Panc1 (cell line): ENCODE data around the gene APMAP. TPM values are rescaled to one million over a fixed set of nuclear protein-coding genes. Genes with fewer than 3 reads are reported as not detected.

Experiments
- ATAC-seq: fragments of 200-7000 bp; cut with Tn5 transposase; 2 replicates; pipeline ENCODE4 v1.9.1; 2020; ENCODE audit warnings: mild to moderate bottlenecking, moderate library complexity
- BruUV-seq: library from RNA; stranded (reverse); fragments of 400-500 nt; replicated peaks from 2 replicates; lab custom pipeline; 2021; lab: Mats Ljungman, UMichigan
- CTCF ChIA-PET: fragments of 300-600 bp; sonication (Branson Sonifier 250); formaldehyde crosslinking; loops from one replicate; lab custom pipeline; 2022; ENCODE audit warnings: antibody characterized with exemption; lab: Charles Lee
- POLR2A ChIA-PET: fragments of 300-600 bp; sonication (Branson Sonifier 250); formaldehyde crosslinking; loops from one replicate; lab custom pipeline; 2022; ENCODE audit warnings: antibody characterized with exemption; lab: Charles Lee
- DNase-seq: peaks from one replicate; pipeline ENCODE4 v3.0.0-alpha.2; 2010; ENCODE audit warnings: low read depth, low spot score
- H3K27ac ChIP-seq: 2 replicates; pipeline ENCODE4 v1.5.1; 2011; ENCODE audit warnings: mild to moderate bottlenecking, low read length, inconsistent platforms
- H3K27me3 ChIP-seq: fragments of 200-500 bp; sonication (Bioruptor generic); 2 replicates; pipeline ENCODE4 v1.6.0; 2014; ENCODE audit warnings: low read length, inconsistent platforms; ENCODE audit not compliant: control insufficient read depth, insufficient read depth
- H3K36me3 ChIP-seq: fragments of 200-500 bp; sonication (Bioruptor generic); 2 replicates; pipeline ENCODE4 v1.5.1; 2014; ENCODE audit warnings: inconsistent platforms, mild to moderate bottlenecking, low read length, moderate library complexity; ENCODE audit not compliant: control insufficient read depth, insufficient read depth
- H3K4me1 ChIP-seq: 2 replicates; pipeline ENCODE4 v1.5.1; 2011; ENCODE audit warnings: inconsistent platforms, mild to moderate bottlenecking, low read length, moderate library complexity; ENCODE audit not compliant: control insufficient read depth, insufficient read depth
- H3K4me3 ChIP-seq, 2 experiments: 2 replicates each; pipeline ENCODE4 v1.5.1; 2011 to 2012; ENCODE audit warnings: low read depth in 2 of 2, low read length in 2 of 2, mild to moderate bottlenecking in 2 of 2, inconsistent platforms in 1 of 2, moderate library complexity in 1 of 2
- H3K9me3 ChIP-seq: fragments of 200-500 bp; sonication (Bioruptor generic); 2 replicates; pipeline ENCODE4 v1.5.1; 2014; ENCODE audit warnings: low read depth, mild to moderate bottlenecking, inconsistent platforms, low read length, moderate library complexity; ENCODE audit not compliant: control insufficient read depth, insufficient read depth
- POLR2AphosphoS5 ChIP-seq: IDR thresholded peaks from 2 replicates; pipeline ENCODE4 v1.6.1; 2012; ENCODE audit warnings: mild to moderate bottlenecking, low read depth, low read length, moderate library complexity
- SIN3A ChIP-seq: IDR thresholded peaks from 2 replicates; pipeline ENCODE4 v1.6.1; 2012; ENCODE audit warnings: low read depth, mild to moderate bottlenecking, low read length, moderate library complexity, borderline replicate concordance; ENCODE audit not compliant: insufficient read depth
- TCF7L2 ChIP-seq: IDR thresholded peaks from 2 replicates; pipeline ENCODE4 v1.6.1; 2011; ENCODE audit warnings: mild to moderate bottlenecking, low read depth, low read length, inconsistent platforms
- in situ Hi-C: cut with HindIII; loops from 2 replicates; pipeline ENCODE4 v1.10.0; 2016; ENCODE audit warnings: low sequenced_read_pairs, low pct_unique_long_range_greater_than_20kb
- intact Hi-C: fragments of 100-400 bp; cut with micrococcal nuclease; formaldehyde crosslinking; loops from one replicate; pipeline ENCODE4 v1.10.0; 2022; ENCODE audit not compliant: unreplicated experiment
- total RNA-seq: library from RNA; stranded (reverse); gene quantifications from one replicate; pipeline ENCODE4 v1.2.1, GENCODE V29; 2021; ENCODE audit not compliant: unreplicated experiment
- TF ChIP-seq, protein P1 (sequence below): fragments of 450-650 bp; IDR thresholded peaks from 2 replicates; pipeline ENCODE4 v1.5.1; 2017; ENCODE audit warnings: mild to moderate bottlenecking
- TF ChIP-seq, protein P2 (sequence below), 2 experiments: IDR thresholded peaks; 2 replicates each; pipeline ENCODE4 v1.6.1; 2011 to 2012; ENCODE audit warnings: low read depth in 2 of 2, control low read depth in 1 of 2, low read length in 1 of 2, mild to moderate bottlenecking in 1 of 2, moderate library complexity in 1 of 2; ENCODE audit not compliant: insufficient read depth in 1 of 2

Gene APMAP
- total RNA-seq, 1 experiment from 2014 or later = 165 TPM

DNA sequence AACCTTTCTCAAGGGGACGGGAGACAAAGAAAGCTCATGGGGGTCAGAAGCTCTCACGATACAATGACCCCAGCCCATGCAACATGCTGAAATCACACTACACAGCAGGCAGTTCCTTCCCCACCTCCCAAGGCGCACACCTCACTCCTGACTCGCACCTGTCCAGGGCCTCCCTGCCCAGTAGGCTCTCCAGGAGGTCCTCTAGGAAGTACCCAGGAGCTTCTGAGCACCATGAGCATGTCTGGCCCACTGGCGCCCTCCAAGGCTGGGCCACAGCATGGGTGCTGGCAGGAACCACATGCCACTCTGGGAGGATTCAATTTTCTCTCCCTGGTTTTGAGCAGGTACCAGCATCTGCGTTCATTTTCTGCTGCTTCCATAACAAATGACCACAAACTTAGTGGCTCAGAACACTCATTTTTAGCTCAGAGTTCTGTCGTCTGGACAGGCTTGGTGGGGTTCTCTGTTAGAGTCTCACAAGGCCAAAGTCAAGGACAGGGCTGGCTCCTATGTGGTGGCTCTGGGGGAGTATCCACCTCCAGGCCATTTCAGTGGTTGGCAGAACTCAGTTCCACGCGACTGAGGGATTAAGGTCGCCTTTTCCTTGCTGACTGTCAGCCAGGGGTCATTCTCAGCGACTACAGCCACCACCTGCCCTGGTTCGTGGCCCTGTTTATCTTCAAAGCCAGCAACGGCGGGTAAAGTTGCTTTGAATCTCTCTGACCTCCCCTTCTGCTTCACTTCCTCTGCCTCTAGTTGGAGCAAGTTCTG lies 32.7 kb upstream of the APMAP start:
- CTCF ChIA-PET = interaction anchor here (0.5 kb wide), 1 partner anchor 28 kb away, joined by 5 read pairs; no protein-coding TSS in a partner anchor
- DNase-seq (no peak), ATAC-seq (no peak)
- no peaks in the 10 kb centered on the region for H3K9me3 ChIP-seq
- no peaks in the 10 kb centered on the region for H3K36me3 ChIP-seq
- in situ Hi-C loops = no loop called here
- H3K27ac ChIP-seq = no peak overlapping the region
- POLR2A ChIA-PET = no interaction called here
- H3K27me3 ChIP-seq = no peaks in the 10 kb centered on the region
- H3K4me1 ChIP-seq = no peaks in the 10 kb centered on the region
- TF ChIP-seq TCF7L2 (no peak), POLR2AphosphoS5 (no peak), SIN3A (no peak)
- TF ChIP-seq, protein P1, sequence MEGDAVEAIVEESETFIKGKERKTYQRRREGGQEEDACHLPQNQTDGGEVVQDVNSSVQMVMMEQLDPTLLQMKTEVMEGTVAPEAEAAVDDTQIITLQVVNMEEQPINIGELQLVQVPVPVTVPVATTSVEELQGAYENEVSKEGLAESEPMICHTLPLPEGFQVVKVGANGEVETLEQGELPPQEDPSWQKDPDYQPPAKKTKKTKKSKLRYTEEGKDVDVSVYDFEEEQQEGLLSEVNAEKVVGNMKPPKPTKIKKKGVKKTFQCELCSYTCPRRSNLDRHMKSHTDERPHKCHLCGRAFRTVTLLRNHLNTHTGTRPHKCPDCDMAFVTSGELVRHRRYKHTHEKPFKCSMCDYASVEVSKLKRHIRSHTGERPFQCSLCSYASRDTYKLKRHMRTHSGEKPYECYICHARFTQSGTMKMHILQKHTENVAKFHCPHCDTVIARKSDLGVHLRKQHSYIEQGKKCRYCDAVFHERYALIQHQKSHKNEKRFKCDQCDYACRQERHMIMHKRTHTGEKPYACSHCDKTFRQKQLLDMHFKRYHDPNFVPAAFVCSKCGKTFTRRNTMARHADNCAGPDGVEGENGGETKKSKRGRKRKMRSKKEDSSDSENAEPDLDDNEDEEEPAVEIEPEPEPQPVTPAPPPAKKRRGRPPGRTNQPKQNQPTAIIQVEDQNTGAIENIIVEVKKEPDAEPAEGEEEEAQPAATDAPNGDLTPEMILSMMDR = no peak
- TF ChIP-seq, protein P2, sequence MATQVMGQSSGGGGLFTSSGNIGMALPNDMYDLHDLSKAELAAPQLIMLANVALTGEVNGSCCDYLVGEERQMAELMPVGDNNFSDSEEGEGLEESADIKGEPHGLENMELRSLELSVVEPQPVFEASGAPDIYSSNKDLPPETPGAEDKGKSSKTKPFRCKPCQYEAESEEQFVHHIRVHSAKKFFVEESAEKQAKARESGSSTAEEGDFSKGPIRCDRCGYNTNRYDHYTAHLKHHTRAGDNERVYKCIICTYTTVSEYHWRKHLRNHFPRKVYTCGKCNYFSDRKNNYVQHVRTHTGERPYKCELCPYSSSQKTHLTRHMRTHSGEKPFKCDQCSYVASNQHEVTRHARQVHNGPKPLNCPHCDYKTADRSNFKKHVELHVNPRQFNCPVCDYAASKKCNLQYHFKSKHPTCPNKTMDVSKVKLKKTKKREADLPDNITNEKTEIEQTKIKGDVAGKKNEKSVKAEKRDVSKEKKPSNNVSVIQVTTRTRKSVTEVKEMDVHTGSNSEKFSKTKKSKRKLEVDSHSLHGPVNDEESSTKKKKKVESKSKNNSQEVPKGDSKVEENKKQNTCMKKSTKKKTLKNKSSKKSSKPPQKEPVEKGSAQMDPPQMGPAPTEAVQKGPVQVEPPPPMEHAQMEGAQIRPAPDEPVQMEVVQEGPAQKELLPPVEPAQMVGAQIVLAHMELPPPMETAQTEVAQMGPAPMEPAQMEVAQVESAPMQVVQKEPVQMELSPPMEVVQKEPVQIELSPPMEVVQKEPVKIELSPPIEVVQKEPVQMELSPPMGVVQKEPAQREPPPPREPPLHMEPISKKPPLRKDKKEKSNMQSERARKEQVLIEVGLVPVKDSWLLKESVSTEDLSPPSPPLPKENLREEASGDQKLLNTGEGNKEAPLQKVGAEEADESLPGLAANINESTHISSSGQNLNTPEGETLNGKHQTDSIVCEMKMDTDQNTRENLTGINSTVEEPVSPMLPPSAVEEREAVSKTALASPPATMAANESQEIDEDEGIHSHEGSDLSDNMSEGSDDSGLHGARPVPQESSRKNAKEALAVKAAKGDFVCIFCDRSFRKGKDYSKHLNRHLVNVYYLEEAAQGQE (IDR thresholded peaks at IDR 0.05; ENCODE audit: insufficient read depth in 1 of 2, low read depth in 2 of 2, low read length in 1 of 2) = no peak
- intact Hi-C loops = no loop called here
- H3K4me3 ChIP-seq = no peak overlapping the region
- no TSS peak for BruUV-seq

DNA sequence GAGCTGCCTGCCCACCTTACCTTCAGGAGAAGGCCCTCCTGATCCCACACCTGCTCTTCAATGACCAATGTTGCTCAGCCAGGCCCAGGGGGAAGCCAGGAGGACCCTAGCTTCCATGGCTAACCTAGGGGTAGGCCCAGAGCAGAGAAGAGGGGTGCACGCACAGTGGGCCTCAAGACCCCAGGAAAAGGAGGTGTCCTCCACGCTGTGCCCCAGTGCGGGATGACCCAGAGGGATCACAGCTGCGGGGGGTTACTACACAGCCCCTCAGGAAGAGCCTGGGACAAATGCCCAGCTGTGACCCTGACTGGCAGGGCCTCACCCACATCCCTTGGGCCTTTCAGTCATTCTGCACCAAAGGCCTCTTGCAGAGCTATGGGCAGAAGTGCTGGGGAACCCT lies 31.6 kb upstream of the APMAP start:
- intact Hi-C loops = no loop called here
- TF ChIP-seq TCF7L2 (no peak), POLR2AphosphoS5 (no peak), SIN3A (no peak)
- TF ChIP-seq, protein P2 (IDR thresholded peaks at IDR 0.05; ENCODE audit: insufficient read depth in 1 of 2, low read depth in 2 of 2, low read length in 1 of 2) = no peak
- TF ChIP-seq, protein P1 = no peak
- H3K4me3 ChIP-seq = no peak overlapping the region
- H3K27me3 ChIP-seq = no peaks in the 10 kb centered on the region
- in situ Hi-C loops = no loop called here
- ChIA-PET POLR2A (no interaction called here), CTCF (no interaction called here)
- no peaks in the 10 kb centered on the region for H3K9me3 ChIP-seq
- H3K4me1 ChIP-seq = no peaks in the 10 kb centered on the region
- no peak overlapping the region for H3K27ac ChIP-seq
- no peaks in the 10 kb centered on the region for H3K36me3 ChIP-seq
- no TSS peak for BruUV-seq
- ATAC-seq (no peak), DNase-seq (no peak)
